ENCODE measurements around the gene HHIPL1.
"Not testable (repeated sequence)": the region's sequence is repeated elsewhere in the genome, so short reads cannot be mapped to it uniquely, and the experiment has no call there.

Gene HHIPL1

GRCh38 chr14:99634443-99634842 is 10.5 kb upstream of the HHIPL1 start:
- no peak for TF ChIP-seq GATA1 (IDR thresholded peaks at IDR 0.05; ENCODE audit: low read depth, low read length)
- no peak for TF ChIP-seq POLR2A (IDR thresholded peaks at IDR 0.05; ENCODE audit: low read length)
- no peak for DNase-seq

- no peak for TF ChIP-seq POLR2A (IDR thresholded peaks at IDR 0.05; ENCODE audit: low read length)
- TF ChIP-seq GATA1 (IDR thresholded peaks at IDR 0.05; ENCODE audit: low read depth, low read length) = no peak
- DNase-seq = no peak
These were observed 9.8 kb upstream of the HHIPL1 start for GRCh38 chr14:99635116-99635515.

- no peak for DNase-seq
- no peak for TF ChIP-seq POLR2A (IDR thresholded peaks at IDR 0.05; ENCODE audit: low read length)
- no peak for TF ChIP-seq GATA1 (IDR thresholded peaks at IDR 0.05; ENCODE audit: low read depth, low read length)
These were observed 8.4 kb upstream of the HHIPL1 start for GRCh38 chr14:99636487-99636886.

GRCh38 chr14:99637624-99638023 is 7.3 kb upstream of the HHIPL1 start:
- no peak for DNase-seq
- TF ChIP-seq GATA1 (IDR thresholded peaks at IDR 0.05; ENCODE audit: low read depth, low read length) = no peak
- no peak for TF ChIP-seq POLR2A (IDR thresholded peaks at IDR 0.05; ENCODE audit: low read length)

GRCh38 chr14:99642771-99643170 is 2.2 kb upstream of the HHIPL1 start:
- not testable (repeated sequence) for DNase-seq

- DNase-seq = no peak
- TF ChIP-seq GATA1 (IDR thresholded peaks at IDR 0.05; ENCODE audit: low read depth, low read length) = no peak
- no peak for TF ChIP-seq POLR2A (IDR thresholded peaks at IDR 0.05; ENCODE audit: low read length)
These were observed 1.6 kb upstream of the HHIPL1 start for GRCh38 chr14:99643343-99643742.

GRCh38 chr14:99644035-99644587 is 818 bp upstream of the HHIPL1 start:
- DNase-seq = no peak
- TF ChIP-seq POLR2A (IDR thresholded peaks at IDR 0.05; ENCODE audit: low read length) (no peak), GATA1 (IDR thresholded peaks at IDR 0.05; ENCODE audit: low read depth, low read length) (no peak)

GRCh38 chr14:99645545-99646505 is 896 bp downstream of the HHIPL1 start:
- TF ChIP-seq POLR2A (IDR thresholded peaks at IDR 0.05; ENCODE audit: low read length) = no peak
- TF ChIP-seq GATA1 (IDR thresholded peaks at IDR 0.05; ENCODE audit: low read depth, low read length) = no peak

GRCh38 chr14:99647411-99647810 is 2.5 kb downstream of the HHIPL1 start:
- no peak for DNase-seq
- no peak for TF ChIP-seq GATA1 (IDR thresholded peaks at IDR 0.05; ENCODE audit: low read depth, low read length)
- no peak for TF ChIP-seq POLR2A (IDR thresholded peaks at IDR 0.05; ENCODE audit: low read length)

More at GRCh38 chr14:99645545-99646505, 896 bp downstream of the HHIPL1 start:
- no peak for DNase-seq

- DNase-seq = no peak
- TF ChIP-seq GATA1 (IDR thresholded peaks at IDR 0.05; ENCODE audit: low read depth, low read length) (no peak), POLR2A (IDR thresholded peaks at IDR 0.05; ENCODE audit: low read length) (no peak)
These were observed 3.3 kb downstream of the HHIPL1 start for GRCh38 chr14:99648027-99648784.

GRCh38 chr14:99649219-99649618 is 4.3 kb downstream of the HHIPL1 start:
- TF ChIP-seq POLR2A (IDR thresholded peaks at IDR 0.05; ENCODE audit: low read length) (no peak), GATA1 (IDR thresholded peaks at IDR 0.05; ENCODE audit: low read depth, low read length) (no peak)
- DNase-seq = no peak

GRCh38 chr14:99649643-99650042 is 4.7 kb downstream of the HHIPL1 start:
- DNase-seq = no peak

GRCh38 chr14:99650189-99650588 is 5.3 kb downstream of the HHIPL1 start:
- DNase-seq = no peak
- TF ChIP-seq POLR2A (IDR thresholded peaks at IDR 0.05; ENCODE audit: low read length) (no peak), GATA1 (IDR thresholded peaks at IDR 0.05; ENCODE audit: low read depth, low read length) (no peak)

More at GRCh38 chr14:99649643-99650042, 4.7 kb downstream of the HHIPL1 start:
- TF ChIP-seq GATA1 (IDR thresholded peaks at IDR 0.05; ENCODE audit: low read depth, low read length) (no peak), POLR2A (IDR thresholded peaks at IDR 0.05; ENCODE audit: low read length) (no peak)

Data from erythroblast (primary cell).